IPS-11a (cell line): Measurements from ENCODE around the gene SLX9.
"Not testable (repeated sequence)": the region's sequence is repeated elsewhere in the genome, so short reads cannot be mapped to it uniquely, and the experiment has no call there.

ENCODE experiments used
- H3K4me3 ChIP-seq: one replicate; pipeline ENCODE4 v1.5.1; 2013; ENCODE audit warnings: low read depth, low read length, control low read depth

Gene SLX9

GRCh38 chr21:44902268-44903049 lies 37.4 kb upstream of the SLX9 start:
- no peak overlapping the region for H3K4me3 ChIP-seq

- H3K4me3 ChIP-seq = no peak overlapping the region
Observed at GRCh38 chr21:44903050-44903685, 36.7 kb upstream of the SLX9 start.

- no peak overlapping the region for H3K4me3 ChIP-seq
Observed at GRCh38 chr21:44903689-44904088, 36.1 kb upstream of the SLX9 start.

GRCh38 chr21:44904141-44904923 lies 35.5 kb upstream of the SLX9 start:
- no peak overlapping the region for H3K4me3 ChIP-seq

- H3K4me3 ChIP-seq = no peak overlapping the region
Observed at GRCh38 chr21:44905016-44905727, 34.7 kb upstream of the SLX9 start.

GRCh38 chr21:44905728-44906090 lies 34.1 kb upstream of the SLX9 start:
- no peak overlapping the region for H3K4me3 ChIP-seq

GRCh38 chr21:44907225-44907965 lies 32.4 kb upstream of the SLX9 start:
- no peak overlapping the region for H3K4me3 ChIP-seq

GRCh38 chr21:44907966-44908895 lies 31.6 kb upstream of the SLX9 start:
- no peak overlapping the region for H3K4me3 ChIP-seq

GRCh38 chr21:44908908-44909307 lies 30.9 kb upstream of the SLX9 start:
- H3K4me3 ChIP-seq = no peak overlapping the region

- no peak overlapping the region for H3K4me3 ChIP-seq
Observed at GRCh38 chr21:44909719-44910118, 30.1 kb upstream of the SLX9 start.

- no peak overlapping the region for H3K4me3 ChIP-seq
Observed at GRCh38 chr21:44910229-44911067, 29.4 kb upstream of the SLX9 start.

- H3K4me3 ChIP-seq = no peak overlapping the region
Observed at GRCh38 chr21:44911068-44911383, 28.8 kb upstream of the SLX9 start.

- no peak overlapping the region for H3K4me3 ChIP-seq
Observed at GRCh38 chr21:44911384-44912157, 28.3 kb upstream of the SLX9 start.

GRCh38 chr21:44912158-44912473 lies 27.7 kb upstream of the SLX9 start:
- no peak overlapping the region for H3K4me3 ChIP-seq

- H3K4me3 ChIP-seq = not testable (repeated sequence)
Observed at GRCh38 chr21:44912506-44913412, 27.1 kb upstream of the SLX9 start.

- no peak overlapping the region for H3K4me3 ChIP-seq
Observed at GRCh38 chr21:44913425-44914175, 26.2 kb upstream of the SLX9 start.
